Stimulated activated CD4-positive, alpha-beta T cell treated with anti-CD3 and anti-CD28 coated beads, Interleukin-12 subunit alpha, Interleukin-12 subunit beta, amount 100 ng/mL, for 24 hours (primary cell): ENCODE measurements around the gene FADS6.

Experiments
- DNase-seq, 2 experiments: peaks; one replicate each; pipeline ENCODE4 v3.0.0-alpha.2; 2020; ENCODE audit warnings: low read depth in 2 of 2

Gene FADS6

DNA sequence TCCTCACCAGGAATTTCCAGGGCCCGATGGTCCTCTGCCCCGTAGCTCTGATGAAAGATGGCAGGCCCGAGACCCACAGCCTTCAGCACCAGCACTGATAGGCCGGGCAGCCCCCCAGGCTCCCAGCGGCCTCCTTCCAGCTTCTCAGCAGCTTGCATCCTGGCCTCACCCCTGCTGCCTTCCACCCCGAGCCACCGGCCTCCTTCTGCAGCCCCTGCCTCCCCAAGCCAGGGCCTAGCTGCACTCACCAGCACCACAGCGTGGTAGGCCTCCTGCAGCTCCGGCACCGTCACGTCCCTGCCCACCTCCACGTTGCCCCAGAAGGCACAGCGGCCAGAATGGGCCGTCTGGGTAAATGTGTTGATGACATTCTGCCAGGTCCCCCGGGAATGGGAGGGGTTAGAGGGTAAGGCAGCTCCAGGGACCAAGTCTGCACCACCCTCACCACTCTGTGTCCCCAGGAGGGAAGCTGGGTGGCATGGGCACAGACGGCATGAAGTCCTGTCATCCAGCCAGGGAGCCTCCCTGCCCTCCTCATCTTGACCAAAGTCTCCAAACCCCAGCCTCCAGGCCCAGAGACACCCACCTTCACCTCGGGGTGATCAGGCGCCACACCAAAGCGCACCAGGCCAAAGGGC lies 27.1 kb downstream of the FADS6 start:
- DNase-seq, result no peak

DNA sequence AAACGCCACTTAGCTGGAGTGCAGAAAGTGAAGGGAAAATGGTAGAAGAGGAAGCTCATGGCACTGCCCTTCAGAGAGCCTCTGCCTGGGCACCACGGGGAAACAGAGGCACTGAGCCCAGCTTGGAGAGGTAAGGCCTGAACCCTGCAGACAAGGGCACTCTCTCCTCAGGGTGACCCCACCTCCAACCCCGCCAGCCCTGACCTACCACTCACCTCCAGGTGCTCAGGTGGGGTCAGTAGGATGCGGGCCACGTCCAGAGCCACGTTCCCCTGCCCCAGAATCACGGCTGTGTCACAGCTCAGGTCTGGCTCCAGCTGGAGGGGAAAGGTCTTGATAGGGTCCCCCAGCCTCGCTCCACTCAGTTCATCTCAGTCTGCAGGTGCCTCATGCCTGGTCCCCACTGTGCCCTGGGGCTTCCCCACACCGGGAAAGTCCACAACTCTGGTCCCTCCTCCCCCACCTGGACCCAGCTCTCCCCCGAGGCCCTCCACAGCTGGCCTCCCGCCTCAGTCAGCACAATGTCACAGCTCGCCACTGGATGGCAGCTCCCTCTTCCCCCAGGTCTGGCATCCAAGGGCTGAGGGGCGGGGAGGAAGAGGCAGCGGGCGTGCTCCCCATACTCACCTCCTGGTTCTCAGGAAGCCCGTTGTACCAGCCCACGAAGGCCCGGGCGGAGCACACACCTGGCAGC lies 27.8 kb downstream of the FADS6 start:
- no peak for DNase-seq

- DNase-seq, result peak; percentile 51 to 68
Measured at GRCh38 chr17:74864866-74865395, 28.5 kb downstream of the FADS6 start.

DNA sequence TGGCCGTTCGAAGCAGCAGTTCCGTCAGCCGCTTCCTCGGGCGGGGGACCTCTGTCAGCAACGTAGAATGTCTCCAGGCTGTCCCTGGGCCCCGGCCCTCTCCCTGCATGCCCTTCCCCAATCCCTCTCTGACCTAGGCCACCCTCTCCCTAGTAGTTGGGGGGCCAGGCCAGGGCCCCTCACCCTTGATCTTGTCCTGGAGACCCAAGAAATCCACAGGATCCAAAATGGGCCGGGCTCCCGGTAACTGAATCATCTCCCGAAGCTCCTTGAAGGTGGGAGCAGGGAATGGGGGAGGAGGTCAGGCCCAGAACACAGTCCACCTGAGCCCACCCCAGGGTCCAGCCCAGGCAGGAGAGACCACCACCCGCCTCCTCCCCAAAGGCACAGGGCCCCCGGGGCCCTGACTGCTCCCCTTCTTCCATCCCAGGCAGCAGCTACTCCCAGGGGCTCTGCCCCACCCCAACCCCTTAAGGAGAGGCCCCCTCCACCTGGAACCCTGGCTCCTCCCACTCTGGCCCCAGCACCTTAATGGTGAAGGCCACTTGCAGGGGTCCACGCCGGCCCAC lies 29.1 kb downstream of the FADS6 start:
- DNase-seq, result no peak

- DNase-seq, result no peak
Measured at GRCh38 chr17:74863420-74864296, 29.8 kb downstream of the FADS6 start.

GRCh38 chr17:74862919-74863318 lies 30.5 kb downstream of the FADS6 start:
- DNase-seq, result no peak

GRCh38 chr17:74862108-74862901 lies 31.1 kb downstream of the FADS6 start:
- DNase-seq, result peak; percentile 48 to 72

GRCh38 chr17:74861662-74862107 lies 31.7 kb downstream of the FADS6 start:
- no peak for DNase-seq

DNA sequence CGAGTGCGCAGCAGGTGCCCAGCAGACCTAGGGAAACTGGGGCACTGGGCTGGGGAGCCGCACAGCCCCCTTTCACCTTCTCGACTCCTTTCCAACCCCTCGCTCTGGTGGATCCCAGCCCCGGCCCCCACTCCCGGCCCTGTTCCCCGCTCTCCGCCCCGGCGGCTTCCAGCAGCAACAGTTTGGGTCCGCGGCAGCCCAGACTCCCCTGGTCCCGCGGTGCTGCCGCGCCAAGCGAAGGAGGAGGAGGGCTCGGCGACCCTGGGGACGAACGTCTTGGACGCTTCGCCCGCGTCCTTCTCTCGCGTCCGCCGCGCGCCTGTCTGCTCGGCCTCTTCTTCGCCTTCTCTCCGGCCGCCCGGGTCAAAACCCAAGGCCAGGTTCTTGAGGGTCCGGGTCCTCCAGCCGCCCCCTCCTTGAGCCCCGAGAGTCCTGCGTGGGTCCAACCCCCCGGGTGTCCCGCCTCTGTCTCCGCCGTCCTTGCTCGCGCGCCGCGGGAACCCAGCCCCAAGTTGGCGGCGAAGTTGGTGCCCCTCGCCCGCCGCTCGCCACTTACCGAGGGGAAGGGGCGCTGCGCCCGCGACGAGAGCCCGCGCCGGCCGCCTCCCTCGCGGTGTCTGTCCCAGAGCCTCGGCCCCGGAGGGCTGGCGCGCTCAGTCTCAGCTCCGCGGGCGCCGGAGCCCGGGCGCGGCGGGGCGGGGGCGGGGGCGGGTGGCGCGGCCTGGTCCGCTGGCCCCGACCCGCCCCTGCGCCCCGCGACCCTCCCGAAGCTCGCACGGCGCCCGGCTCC lies 32.4 kb downstream of the FADS6 start:
- DNase-seq, result no peak

- DNase-seq, result no peak
Measured at GRCh38 chr17:74860229-74860871, 33.1 kb downstream of the FADS6 start.

- no peak for DNase-seq
Measured at GRCh38 chr17:74859459-74860228, 33.8 kb downstream of the FADS6 start, which contains the start of gene GRIN2C. Gene GRIN2C, minus strand, starts transcription at chr17:74859885. Its CDS starts 4,793 bp downstream, at chr17:74855092.

- no peak for DNase-seq
Measured at GRCh38 chr17:74858672-74859458, 34.6 kb downstream of the FADS6 start.

- no peak for DNase-seq
Measured at GRCh38 chr17:74857191-74857590, 36.2 kb downstream of the FADS6 start.

- no peak for DNase-seq
Measured at GRCh38 chr17:74856112-74856511, 37.3 kb downstream of the FADS6 start.

- no peak for DNase-seq
Measured at GRCh38 chr17:74855323-74855722, 38.1 kb downstream of the FADS6 start.

DNA sequence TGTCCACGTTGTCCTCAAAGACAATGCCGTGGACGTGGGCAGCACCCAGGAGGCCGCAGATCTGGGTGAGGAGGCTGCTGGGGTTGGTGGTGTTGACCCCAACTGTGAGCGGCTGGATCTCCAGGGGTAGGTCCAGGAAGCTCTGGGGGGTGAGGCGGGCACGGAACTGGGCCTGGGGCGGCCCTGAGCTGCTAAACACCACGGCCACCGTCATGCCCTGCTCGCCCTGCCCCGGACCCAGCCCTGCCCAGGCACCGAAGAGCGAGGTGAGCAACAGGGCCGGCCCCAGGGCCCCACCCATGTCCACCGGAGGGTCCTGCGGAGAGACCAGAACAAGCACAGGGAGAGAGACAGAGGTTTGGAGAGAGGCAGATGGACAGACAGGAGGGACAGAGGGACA lies 38.6 kb downstream of the FADS6 start:
- no peak for DNase-seq

DNA sequence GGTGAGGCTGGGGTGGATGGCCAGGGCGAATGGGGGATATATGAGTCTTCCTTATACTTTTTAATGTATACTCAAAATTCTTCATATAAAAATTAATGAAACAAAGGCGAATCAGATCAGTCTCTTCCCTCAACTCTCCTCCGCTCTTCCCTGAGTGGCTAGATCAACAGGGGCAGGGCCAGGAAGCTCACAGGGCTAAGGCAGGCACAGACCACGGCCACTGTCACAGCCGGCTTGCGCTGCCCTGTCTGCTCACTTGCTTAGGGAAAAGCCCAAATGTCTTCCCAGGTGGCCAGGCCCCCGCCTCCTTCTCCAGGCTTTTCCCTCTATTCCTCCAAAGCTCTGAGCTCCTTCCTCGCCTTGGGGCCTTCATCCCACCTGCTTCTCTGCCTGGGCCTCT lies 39.8 kb downstream of the FADS6 start:
- no peak for DNase-seq

DNA sequence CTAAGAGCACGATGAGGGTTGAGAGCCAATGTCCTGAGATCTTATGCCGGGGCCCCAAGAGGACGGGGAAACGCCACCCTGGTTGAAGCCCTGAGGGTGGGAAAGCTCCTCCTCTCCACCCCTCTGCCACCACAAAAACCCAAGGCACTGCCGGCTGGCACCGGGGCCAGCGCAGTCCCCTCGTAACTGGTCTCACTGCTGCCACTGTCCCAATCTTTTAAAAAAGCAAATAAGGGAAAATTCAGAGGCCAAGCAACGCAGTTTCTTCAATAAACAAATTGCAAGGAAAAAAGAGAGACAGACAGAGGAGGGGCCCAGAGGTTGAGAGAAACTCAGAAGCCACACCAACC lies 40.4 kb downstream of the FADS6 start:
- DNase-seq, result no peak
